DMS153 (cell line): Measurements from ENCODE around the gene PCYOX1L.

Experiments used
- DNase-seq: peaks from one replicate; lab custom pipeline; 2025; lab: John Stamatoyannopoulos, UW

PCYOX1L gene

GRCh38 chr5:149407323-149408251, 49.7 kb downstream of the PCYOX1L start:
- DNase-seq, result no peak

- no peak for DNase-seq
These were observed 50.6 kb downstream of the PCYOX1L start for GRCh38 chr5:149408252-149409099.

GRCh38 chr5:149409268-149409948, 51.6 kb downstream of the PCYOX1L start:
- no peak for DNase-seq

GRCh38 chr5:149410071-149410470, 52.2 kb downstream of the PCYOX1L start:
- DNase-seq, result no peak

GRCh38 chr5:149410721-149411432, 53.0 kb downstream of the PCYOX1L start:
- no peak for DNase-seq

- DNase-seq, result no peak
These were observed 54.1 kb downstream of the PCYOX1L start for GRCh38 chr5:149411738-149412519.

GRCh38 chr5:149412783-149413476, 55.1 kb downstream of the PCYOX1L start:
- DNase-seq, result no peak

- DNase-seq, result no peak
These were observed 55.8 kb downstream of the PCYOX1L start for GRCh38 chr5:149413477-149414210.

- no peak for DNase-seq
These were observed 56.7 kb downstream of the PCYOX1L start for GRCh38 chr5:149414405-149415065.

GRCh38 chr5:149415066-149415967, 57.5 kb downstream of the PCYOX1L start:
- no peak for DNase-seq

- no peak for DNase-seq
These were observed 59.3 kb downstream of the PCYOX1L start for GRCh38 chr5:149416987-149417710.

- no peak for DNase-seq
These were observed 60.0 kb downstream of the PCYOX1L start for GRCh38 chr5:149417711-149418368.

- no peak for DNase-seq
These were observed 61.2 kb downstream of the PCYOX1L start for GRCh38 chr5:149418910-149419531.
